Activated T-cell treated with anti-CD3 and anti-CD28 coated beads for 24 hours (primary cell): ENCODE results near the gene FARP1.

Experiments
- DNase-seq: peaks from one replicate; pipeline ENCODE4 v3.0.0-alpha.2; 2020; ENCODE audit warnings: low read depth

FARP1 gene

DNA sequence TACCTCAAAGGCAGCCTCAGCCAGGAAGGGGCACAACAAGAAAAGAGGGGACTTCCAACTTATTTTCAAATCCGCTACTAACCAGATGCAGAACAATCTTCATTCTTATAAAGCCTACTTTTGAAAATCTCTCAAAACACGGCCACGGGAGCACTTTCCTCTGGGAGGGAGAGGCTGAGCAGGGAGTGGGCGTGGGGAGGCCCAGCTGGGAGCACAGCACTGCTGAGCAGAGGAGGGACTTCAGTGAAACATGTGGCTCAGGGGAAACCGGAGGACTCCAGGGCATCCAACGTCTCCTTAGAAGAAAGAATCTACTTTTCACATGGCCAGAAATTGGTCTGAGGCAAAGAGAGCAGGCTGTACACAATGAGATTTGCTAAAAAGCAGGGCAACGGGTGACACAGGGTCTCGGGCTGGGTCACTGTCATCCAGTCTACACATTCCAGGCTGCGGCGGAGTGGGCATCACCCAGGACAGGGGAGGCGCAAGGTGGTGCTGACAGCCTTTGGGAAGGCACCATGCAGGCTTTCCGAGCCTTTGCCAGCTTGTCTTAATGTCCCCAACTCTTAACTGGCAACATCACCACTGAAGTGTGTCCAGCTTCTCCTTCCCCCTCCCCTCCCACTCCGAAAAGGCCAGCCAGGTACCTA is 317.0 kb downstream of the FARP1 start:
- no peak for DNase-seq

DNA sequence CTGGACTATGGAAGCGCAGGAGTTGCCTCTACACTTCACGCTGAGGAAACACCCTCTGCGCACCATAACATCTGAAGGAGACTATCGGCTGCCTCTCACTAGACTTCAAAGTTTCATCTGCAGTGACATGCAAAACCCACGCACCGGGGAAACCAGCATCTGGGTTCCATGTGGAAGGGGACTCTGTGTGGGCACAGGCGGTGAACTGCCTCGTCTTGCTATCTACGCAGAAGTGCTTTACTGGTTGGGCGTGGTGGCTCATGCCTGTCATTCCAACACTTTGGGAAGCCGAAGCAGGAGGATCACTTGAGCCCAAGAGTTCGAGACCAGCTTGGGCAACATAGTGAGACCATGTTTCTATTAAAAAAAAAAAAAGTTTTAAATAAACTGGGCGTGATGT is 317.6 kb downstream of the FARP1 start:
- DNase-seq = no peak

DNA sequence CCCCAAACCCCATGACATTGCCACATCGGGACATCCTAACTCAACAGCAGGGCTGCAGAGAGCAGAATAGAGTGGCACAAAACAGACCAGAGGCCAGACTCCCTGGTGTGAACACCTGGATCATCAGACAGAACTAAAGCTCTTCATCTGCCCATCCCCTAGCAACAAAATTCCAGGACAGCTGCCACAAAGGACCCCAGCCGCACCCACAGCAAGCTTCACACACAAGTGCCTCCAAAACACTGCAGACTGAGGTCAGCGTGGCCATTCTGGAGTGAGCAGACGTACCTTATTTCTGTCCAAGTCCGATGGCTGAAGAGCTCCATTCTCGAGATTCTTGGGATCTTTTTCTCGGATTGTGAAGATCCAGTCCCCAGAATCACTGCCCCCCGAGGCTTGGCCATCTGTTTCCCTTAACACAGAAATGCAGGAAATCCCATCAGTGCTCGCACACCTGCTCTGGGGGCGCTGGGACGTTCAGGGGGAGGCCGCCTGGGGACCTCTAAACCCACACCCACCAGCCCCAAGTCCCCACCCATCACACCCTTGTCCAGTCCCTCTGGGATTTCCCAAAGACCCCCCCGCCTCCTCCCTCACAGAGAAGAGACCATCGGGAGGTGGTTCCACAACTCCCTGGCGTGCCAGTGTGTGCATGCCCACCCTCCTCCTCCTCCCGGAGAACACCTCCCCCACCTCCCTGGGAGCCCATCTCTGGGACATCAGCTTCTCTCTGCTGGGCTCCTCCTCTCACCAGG is 318.8 kb downstream of the FARP1 start:
- no peak for DNase-seq

DNA sequence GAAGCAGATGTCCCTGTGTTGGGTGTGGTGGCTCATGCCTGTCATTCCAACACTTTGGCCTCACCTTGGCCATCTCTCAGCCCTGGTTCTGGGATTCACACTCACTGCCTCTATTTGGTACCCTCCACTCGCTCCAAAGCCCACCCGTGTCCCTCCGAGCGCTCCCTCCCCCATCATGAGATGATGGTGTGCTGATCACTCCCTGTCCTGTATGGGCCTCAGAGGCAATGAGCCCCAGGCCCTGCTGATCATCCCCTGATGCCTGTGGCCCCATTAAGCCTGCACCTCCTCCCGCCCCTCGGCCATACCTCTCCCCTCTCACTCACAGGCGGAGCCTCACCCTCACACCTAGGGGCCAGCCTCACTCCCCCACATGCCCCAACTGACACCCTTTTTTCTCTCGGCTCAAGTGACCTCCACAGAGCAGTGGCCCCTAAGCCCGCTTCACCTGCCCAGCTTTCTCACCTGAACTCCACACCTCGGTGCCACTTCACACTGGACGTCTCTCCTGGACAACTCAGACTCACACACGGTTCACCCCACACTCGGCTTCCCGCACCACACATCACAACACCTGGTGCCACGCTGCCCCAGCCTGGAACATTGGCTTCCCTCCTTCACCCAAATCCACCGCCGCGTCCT is 319.5 kb downstream of the FARP1 start:
- DNase-seq = no peak

DNA sequence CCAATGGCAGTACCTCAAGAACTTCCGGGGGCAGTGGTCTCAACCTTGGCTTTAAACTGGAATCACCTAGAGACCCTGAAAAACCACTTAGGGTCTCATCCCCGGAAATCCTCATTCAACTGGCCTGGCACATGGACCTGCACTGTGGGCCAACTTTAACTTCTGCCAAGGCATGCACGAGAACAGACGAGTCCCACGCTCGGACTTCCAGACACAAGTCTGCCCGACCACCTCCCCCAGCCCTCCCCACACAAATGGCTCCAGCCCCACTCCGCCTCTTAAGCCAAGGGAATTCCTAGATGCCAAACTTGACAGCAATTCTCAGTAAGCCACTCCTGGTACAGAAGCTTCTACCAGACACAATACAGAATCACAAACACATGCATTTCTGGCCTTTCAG is 320.1 kb downstream of the FARP1 start:
- no peak for DNase-seq

DNA sequence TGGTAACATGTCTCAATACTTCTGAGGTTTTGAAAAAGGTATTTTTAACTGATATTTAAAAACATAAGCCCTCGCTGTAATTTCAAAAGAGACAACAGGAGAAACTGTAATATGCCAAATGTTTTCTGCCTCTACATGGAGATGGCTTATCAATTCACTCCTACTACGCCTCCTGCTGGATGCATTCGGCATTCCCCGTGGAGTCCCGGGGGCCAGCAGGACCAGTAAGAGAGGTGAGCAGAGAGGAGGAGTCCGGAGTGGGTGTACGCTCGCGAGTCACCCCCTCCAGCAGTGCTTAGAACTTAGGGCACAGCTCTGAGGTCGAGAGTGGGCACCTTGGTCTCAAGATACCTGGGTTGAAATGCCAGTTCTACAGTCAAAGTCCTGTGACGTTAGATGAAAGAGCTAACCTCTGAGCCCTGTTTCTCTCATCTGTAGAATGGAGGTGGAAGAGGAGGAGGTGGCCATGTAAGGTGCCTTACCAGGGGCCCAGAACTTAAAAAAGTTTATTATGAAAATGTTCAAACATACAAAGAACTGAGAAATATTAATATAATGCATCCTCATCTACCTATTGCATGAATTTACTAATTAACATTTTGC is 323.8 kb downstream of the FARP1 start:
- peak; percentile 43 for DNase-seq

DNA sequence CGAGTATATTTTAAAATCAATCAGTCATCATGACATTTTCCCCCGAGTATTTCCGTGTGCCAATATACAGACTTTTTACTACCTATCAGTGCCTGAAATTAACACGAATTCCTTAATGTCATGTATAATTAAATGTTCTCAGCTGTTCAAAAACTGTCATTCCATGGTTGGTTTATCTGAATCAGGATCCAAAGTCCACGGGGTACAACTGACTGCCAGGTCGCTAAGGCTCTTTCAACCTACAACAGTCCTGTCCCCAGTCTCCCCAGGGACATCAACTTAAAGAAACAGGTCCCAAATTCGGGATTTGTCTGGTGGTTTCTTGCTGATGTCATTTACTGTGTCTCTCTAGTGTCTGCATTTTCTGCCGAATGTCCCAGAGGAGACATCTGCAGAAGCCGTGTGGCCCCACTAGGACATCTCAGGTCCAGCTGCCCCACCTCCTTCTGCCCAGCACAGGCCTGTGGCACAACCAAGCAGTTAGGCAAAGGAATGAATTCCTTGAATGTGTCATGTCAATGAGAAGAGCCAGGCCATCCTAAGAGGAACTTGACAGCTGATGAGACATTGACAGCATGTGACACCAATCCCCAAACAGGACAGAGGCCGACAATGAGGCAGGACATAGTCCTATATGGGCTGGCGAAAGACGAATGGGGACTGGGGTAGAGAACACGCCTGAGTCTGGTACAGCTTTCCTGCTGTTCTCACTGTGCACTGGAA is 324.5 kb downstream of the FARP1 start:
- DNase-seq = no peak

DNA sequence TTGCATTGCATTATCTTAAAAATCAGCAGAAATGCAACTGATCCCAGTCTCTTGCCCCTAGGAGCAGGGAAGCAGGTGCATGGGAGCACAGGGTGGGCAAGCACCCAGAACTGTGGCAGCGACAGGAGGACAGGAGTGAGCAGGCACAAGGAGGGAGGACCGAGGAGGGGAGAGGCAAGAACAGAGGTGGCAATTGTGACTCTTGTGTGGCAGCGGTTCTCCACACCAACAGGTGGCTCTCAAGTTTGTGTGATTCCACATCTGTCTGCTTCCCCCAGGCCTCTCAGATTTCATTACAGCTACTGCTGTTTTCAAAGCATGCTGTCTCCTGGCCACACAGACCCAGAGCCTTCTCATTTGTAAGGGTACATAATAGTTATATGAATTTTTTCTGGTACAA is 325.5 kb downstream of the FARP1 start:
- no peak for DNase-seq

DNA sequence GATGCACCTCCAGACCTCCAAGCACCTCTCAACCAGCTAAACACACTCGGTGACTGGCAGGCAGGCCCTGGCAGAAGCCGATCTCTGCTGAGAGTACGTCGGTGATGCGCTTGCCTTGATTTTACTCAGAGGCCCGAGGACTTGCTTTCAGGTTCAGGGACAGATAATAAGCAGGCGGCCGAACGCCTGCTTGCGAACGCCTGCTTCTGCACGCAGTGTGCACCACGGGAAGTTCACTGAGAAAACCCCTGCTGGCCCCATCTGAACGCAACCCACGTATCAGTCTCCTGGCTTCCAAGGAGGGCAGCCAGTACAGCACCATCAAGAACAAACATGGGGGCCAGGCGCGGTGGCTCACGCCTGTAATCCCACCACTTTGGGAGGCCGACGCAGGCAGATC is 326.0 kb downstream of the FARP1 start:
- no peak for DNase-seq

DNA sequence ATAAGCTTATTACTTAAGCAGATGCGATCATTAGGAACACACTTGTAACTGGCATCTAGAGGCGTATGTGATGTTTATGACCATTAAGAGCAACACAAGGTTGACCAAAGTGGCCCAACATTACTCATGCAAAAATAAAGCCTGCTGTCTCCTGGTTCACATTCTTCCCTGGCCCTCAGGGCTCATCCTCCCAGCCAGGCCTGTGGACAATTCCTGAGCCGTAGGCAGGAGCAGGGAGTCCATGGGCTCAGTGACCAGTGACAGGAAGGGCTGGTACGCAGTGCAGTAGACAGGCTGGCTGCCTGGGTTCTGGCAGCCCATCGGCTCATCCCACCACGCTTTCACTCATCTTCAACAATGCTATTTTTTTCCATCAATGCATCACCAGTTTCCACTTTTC is 328.0 kb downstream of the FARP1 start:
- no peak for DNase-seq

DNA sequence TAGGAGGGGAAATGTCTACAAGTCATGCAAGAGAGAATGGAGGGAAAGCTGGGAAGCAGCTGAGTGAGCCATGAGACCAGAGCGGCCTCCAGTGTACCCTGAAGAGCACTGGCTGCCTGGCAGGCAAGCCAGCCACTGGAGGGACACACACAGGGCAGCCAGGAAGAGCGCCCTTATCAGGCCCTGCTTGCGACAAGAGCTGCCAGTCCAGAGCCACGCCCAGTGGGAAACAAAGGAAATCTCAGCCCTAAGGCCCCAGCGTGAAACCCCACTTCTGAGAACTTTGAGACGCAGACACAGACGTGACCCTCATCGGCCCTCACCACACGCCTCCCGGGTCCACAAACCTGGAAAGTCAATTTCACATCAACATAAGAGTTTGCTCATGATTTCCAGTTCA is 329.0 kb downstream of the FARP1 start:
- DNase-seq = no peak

DNA sequence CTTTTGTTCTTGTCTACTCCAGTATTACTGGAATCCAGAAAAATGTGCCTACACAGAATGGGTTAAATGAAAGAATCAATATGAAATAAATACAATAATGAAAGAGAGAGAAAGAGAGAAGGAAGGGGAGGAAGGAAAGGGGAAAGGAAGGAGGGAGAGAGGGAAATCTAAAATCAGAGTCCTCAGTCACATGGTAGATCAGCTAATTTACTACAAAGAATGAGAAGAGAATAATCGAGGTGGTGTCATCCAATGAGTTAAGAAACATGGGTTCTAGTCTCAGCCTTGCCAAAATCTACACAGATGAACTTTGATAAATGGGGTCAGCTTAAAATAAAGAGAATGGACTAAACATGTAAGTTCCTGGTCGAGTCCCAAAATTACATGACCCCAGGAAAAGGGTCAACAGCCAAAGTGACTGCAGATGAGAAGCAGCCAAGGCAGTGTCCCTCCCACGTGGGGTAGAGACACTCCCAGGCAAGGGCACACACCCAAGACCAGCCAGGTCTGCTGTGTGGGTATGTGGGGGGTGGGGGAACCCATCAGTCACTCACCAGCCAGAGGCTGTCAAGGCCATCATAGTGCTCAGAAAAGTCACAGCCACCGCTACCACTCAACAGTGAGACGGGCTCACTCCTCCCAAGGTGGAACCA is 330.4 kb downstream of the FARP1 start:
- DNase-seq = no peak

DNA sequence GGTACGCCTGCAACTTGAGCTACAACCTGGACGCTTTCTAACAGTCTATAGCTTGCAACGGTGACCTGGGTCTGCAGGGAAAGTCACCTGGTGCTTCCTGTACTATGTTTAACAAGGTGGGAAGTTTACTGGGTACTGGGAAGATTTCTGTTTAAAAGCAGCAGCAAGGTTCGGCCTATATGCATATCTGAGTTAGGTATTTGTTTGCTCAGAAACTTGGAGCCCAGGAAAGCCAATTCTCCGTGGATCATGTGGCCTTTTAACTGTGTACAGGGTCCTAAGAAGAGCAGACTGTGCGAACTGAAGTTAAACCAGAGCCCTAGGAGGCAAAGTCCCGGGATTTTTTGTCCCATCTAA is 330.9 kb downstream of the FARP1 start:
- DNase-seq = no peak

DNA sequence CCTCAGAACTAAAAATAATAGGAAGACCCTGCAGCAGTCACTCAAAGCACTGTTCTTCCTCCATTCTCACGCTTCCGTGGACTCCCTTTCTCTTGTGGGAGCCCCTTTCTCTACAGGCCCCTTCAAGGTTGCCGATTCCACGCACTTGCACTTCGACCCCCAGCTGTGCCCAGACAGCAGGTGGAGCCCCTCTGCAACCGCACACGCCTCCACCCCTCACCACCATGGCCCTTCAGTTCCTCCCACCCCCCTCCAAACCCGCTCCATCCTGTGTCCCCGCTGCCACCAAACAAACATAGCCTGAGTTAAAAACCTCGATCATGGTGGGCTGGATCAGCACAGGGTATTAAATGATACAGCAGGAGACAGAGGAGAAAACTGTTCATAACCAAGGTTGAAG is 331.4 kb downstream of the FARP1 start:
- no peak for DNase-seq

DNA sequence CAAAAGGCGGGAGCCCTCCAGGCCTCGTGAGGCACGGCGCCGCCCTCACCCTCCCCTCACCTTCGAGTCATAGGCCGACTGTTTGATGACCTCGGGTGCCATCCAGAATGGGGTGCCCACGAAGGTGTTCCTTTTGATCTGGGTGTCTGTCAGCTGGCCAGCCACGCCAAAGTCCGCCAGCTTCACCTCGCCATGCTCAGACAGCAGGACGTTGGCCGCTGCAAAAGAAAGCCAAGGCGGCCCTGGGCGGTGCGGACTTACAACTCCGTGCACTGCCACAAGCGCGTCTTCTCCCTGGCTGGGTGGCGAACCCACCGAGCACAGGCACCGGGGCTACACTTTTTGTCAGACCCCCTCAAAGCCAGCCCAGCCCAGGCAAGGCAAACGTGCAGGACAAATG is 331.9 kb downstream of the FARP1 start:
- DNase-seq = no peak

DNA sequence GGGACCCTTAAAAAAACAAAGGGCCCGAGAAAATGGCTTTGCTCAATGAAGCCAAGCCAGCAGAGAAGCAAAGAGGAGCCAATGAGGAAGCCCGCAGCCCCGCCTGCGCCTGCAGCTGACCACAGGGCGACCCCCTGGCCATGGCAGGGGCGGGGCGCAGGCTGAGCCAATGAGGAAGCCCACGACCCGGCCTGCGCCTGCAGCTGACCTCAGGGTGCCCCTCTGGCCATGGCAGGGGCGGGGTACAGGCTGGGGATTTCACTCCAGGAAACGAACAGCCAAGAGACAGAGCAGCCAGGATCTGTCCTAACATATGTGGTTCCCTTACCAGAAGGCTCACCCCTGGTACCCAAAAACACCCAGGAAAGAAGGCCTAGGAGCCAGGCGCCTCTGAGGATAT is 332.6 kb downstream of the FARP1 start:
- no peak for DNase-seq

DNA sequence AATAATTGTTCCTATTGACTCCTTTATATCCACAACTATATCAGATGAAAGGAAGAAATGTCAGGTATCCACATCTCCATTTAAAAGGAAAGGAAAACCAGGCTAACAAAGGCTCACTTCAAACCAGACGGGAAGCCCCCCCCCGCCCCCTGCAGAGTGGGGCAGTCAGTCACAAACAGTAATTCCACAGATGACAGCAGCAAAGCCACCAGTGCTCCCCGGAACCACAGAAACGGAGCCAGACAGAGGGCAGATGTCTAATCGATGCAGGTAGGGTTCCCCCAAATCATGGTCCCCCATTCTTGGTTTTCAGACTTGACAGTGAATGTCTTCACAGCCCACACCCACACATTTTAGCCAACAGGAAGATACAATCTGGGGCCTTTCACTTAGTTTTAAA is 333.2 kb downstream of the FARP1 start:
- DNase-seq = peak; percentile 36

DNA sequence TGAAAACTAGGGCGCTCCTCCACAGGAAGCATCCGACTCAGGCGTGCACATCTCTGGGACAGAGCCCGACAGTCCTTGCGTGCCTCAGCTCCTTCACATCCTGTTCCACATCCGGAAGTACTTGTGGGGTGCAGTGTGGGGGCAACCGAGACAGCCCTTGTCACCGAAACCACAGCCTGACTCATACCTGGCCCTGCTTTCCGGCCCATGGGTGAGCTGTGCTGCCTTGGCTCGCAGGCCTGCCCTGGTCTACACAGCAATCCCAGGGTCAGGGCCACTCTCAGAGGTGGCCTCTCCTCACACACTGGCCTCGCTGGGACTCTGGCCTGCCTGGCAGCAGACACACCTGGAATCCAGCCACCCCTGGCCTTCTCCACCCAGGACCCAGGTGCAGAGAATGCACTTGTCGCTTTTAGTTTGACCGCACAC is 333.7 kb downstream of the FARP1 start:
- DNase-seq = peak; percentile 83

DNA sequence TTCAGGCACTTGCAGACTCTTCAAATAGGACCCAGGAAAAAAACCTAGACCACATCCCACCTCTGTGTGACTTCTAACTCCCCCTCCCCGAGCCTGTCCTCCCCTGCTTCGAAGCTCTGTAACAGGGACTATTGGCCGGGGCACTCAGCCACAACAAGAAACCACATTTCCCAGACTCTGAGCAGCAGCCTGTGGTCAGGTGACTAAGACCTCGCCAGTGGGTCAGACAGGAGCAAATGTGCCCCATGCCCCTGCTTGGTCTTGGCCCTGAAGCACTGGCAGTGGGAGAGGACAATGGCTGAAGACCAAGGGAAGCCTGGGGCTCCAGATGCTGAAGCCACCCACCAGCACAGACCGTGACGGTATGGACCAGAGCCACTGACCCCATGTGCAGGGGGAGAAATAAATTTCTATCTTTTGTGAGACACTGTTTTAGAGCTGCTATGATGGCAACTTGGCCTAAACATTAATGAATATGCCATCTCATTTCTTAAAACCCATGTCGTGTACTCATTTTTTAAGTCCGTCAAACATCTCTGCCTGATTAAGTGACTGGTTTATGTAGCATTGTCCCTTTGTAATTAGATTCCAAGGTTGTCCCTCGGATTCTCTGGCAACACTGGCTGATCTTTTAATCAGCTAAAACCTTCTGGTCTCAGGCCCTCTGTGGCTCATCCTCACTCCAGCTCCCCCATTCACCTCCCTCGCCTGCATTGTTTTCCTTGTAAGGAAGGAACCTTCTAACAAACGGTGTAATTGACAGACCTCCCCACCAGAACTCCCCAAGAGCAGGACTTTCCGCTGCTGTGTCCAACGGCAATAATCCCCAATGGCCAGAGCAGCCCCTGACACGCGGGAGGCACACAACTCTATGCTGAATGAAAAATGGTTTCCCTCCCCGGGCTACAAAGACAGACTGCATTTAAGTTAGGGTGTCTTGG is 335.6 kb downstream of the FARP1 start:
- DNase-seq = no peak

DNA sequence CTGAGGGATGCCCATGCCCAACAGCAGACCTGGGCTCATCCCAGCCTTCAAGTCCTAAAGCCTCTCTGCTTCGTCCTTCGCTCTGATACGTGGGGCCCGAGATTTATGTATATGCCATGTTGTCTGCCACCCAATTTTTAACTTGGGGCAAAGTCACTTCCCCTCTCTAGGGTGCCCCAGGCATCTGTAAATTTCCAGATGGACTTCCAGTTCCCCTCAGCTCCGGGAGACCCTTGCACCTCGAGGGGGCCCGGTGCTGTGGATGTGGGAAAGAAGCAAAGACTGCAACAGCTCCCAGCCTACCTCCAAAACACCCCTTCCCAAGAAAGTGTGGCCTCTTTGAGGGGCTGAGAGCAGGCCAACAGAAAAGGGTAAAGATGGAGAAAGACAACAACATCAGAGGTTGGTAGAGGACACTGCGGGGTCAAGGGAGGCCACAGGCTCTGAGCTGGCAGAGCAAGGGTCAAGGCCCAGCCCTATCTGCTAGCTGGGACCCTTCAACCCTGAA is 336.7 kb downstream of the FARP1 start:
- no peak for DNase-seq
